GM23248 (cell line): ENCODE data around the gene WARS2. TPM values are rescaled to one million over a fixed set of nuclear protein-coding genes. Genes with fewer than 3 reads are reported as not detected.

Experiments
- DNase-seq: peaks from one replicate; pipeline ENCODE4 v3.0.0-alpha.2; 2015
- H2AFZ ChIP-seq: fragments of 200-600 bp; sonication (generic); 2 replicates; pipeline ENCODE4 v1.6.1; 2016; ENCODE audit warnings: antibody characterized with exemption
- H3F3A ChIP-seq: fragments of 200-600 bp; sonication (generic); 2 replicates; pipeline ENCODE4 v1.6.1; 2016; ENCODE audit warnings: mild to moderate bottlenecking, antibody characterized with exemption, mixed run types; ENCODE audit not compliant: insufficient read depth
- H3K27ac ChIP-seq: fragments of 200-600 bp; sonication (generic); 2 replicates; pipeline ENCODE4 v1.5.1; 2016; ENCODE audit warnings: mild to moderate bottlenecking
- H3K27me3 ChIP-seq: fragments of 200-600 bp; sonication (generic); replicated peaks from 2 replicates; pipeline ENCODE4 v1.6.1; 2016; ENCODE audit warnings: mild to moderate bottlenecking; ENCODE audit not compliant: insufficient read depth
- H3K36me3 ChIP-seq: fragments of 200-600 bp; sonication (generic); 2 replicates; pipeline ENCODE4 v1.6.1; 2016; ENCODE audit warnings: low read depth, mild to moderate bottlenecking
- H3K4me1 ChIP-seq: fragments of 200-600 bp; sonication (generic); 2 replicates; pipeline ENCODE4 v1.6.1; 2016; ENCODE audit warnings: mild to moderate bottlenecking; ENCODE audit not compliant: insufficient read depth
- H3K4me2 ChIP-seq: fragments of 200-600 bp; sonication (generic); one replicate; pipeline ENCODE4 v1.6.1; 2016; ENCODE audit warnings: mild to moderate bottlenecking; ENCODE audit not compliant: unreplicated experiment
- H3K4me3 ChIP-seq: fragments of 200-600 bp; sonication (generic); 2 replicates; pipeline ENCODE4 v1.5.1; 2016; ENCODE audit warnings: mild to moderate bottlenecking
- H3K79me2 ChIP-seq: fragments of 200-600 bp; sonication (generic); 2 replicates; pipeline ENCODE4 v1.6.1; 2016; ENCODE audit warnings: mild to moderate bottlenecking; ENCODE audit not compliant: insufficient read depth
- H3K9ac ChIP-seq: fragments of 200-600 bp; sonication (generic); 2 replicates; pipeline ENCODE4 v1.6.1; 2016; ENCODE audit warnings: mild to moderate bottlenecking
- H3K9me2 ChIP-seq: fragments of 200-600 bp; sonication (generic); 2 replicates; pipeline ENCODE4 v1.6.1; 2016; ENCODE audit warnings: mixed run types, mild to moderate bottlenecking, moderate library complexity; ENCODE audit not compliant: insufficient read depth
- H3K9me3 ChIP-seq: fragments of 200-600 bp; sonication (generic); one replicate; pipeline ENCODE4 v1.6.1; 2017; ENCODE audit warnings: low read depth
- H4K20me1 ChIP-seq: fragments of 200-600 bp; sonication (generic); 2 replicates; pipeline ENCODE4 v1.6.0; 2016; ENCODE audit not compliant: insufficient read depth
- EZH2 ChIP-seq: fragments of 200-600 bp; sonication (generic); IDR thresholded peaks from 2 replicates; pipeline ENCODE4 v1.6.1; 2018; ENCODE audit warnings: antibody characterized with exemption, mild to moderate bottlenecking; ENCODE audit not compliant: insufficient read depth, poor library complexity, severe bottlenecking
- EZH2phosphoT487 ChIP-seq: fragments of 200-600 bp; sonication (generic); IDR thresholded peaks from 2 replicates; pipeline ENCODE4 v1.6.1; 2018; ENCODE audit warnings: antibody characterized with exemption, moderate library complexity, mild to moderate bottlenecking, low read depth; ENCODE audit not compliant: insufficient read depth
- WGBS, 2 experiments: methylation state at CpG; one replicate each; pipeline ENCODE4 v1.1.6; 2015 to 2017; ENCODE audit warnings: low lambda C conversion rate in 2 of 2, low coverage in 1 of 2; ENCODE audit errors: missing lambda C conversion rate in 2 of 2; 5-methylcytosine and 5-hydroxymethylcytosine counted together
- in situ Hi-C: fragments of 300-500 bp; cut with MboI; formaldehyde crosslinking; loops from 2 replicates; pipeline ENCODE4 v1.15.0; 2020
- polyA plus RNA-seq: library from polyadenylated mRNA; unstranded; fragments of >200 nt; fragmentation: Nextera tagmentation; extraction: Ambion mirVana; gene quantifications from 2 replicates; pipeline ENCODE4 v1.2.1, GENCODE V29; 2016
- total RNA-seq: library from RNA; depleted of rRNA; stranded (reverse); fragments of >200 nt; shearing (Covaris generic); gene quantifications from 2 replicates; pipeline ENCODE4 v1.2.3, GENCODE V29; 2014

The WARS2 gene
- total and polyA plus RNA-seq, 2 experiments from 2014 or later: 7.9 to 13.8 TPM

DNA sequence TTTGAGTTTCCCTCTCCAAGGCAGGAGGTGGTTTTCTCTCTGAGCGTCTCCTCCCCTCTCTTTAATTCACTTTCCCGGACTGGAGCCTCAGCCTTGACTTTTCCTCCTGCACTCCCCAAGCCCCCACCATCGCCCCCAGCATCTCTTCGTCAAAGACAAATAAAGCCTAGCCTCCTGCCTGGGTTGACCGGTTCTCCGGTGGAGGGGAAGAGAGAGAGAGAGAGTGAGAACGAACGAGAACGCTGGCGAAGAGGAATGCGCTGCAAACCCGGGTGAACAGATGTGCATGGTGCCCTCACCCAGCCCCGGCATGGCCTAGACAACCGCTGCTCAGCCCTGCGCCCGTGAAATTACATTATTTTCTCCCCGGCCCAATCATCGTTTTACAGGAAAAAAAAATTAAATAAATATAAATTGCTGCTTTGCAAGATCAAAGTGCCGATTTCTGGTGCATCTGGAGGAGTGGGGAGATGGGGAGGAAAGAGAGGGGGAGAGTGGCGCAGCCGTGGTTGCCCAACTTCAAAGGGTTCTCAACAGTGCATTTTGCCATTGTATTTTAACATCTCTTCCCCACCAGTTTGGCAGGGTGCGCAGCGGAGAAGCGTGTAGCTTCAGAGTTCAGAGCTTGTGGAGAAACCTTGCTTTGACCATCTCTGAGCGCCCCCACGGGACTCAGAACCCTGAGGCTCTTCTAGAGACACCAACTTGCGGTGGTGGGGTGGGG, 140.9 kb downstream of the WARS2 start:
- Histone ChIP-seq H2AFZ (no peak overlapping the region), H3K79me2 (no peaks in the 10 kb centered on the region), H3K9me2 (no peaks in the 10 kb centered on the region), H3K4me1 (peaks cover 8% of the 10 kb centered on the region), H3K4me2 (no peak overlapping the region), H3K27ac (no peak overlapping the region), H4K20me1 (no peaks in the 10 kb centered on the region), H3K9ac (no peak overlapping the region), H3K36me3 (no peaks in the 10 kb centered on the region), H3K27me3 (no peaks in the 10 kb centered on the region), H3F3A (no peaks in the 10 kb centered on the region), H3K4me3 (no peak overlapping the region), H3K9me3 (no peaks in the 10 kb centered on the region)
- 46 to 47% methylated on average over 24 to 27 of the region's 27 CpGs for WGBS, 2 experiments
- DNase-seq: no peak
- TF ChIP-seq EZH2phosphoT487 (no peak), EZH2 (no peak)
- in situ Hi-C loops: no loop called here

DNA sequence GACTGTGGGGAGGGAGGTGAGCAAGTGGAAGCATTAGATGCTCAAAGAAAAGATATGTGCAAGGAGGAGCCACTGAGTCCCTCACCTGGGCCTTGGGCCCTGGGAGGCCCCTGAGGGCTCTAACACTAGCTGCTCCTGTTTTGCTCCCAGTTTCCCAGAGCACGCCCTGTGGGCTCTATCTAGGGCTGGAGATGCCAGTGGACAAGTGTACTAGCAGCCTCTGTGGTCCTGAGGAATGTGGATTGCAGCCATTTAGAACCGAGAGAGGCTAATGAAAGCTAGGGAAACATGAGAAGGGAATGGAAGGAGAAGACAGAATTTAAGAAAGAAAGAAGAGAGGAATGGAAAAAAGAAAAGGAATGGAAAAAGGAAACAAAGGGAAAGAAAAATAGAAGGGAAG, 142.3 kb downstream of the WARS2 start:
- in situ Hi-C loops: no loop called here
- H3K27me3 ChIP-seq: no peaks in the 10 kb centered on the region
- H3K4me1 ChIP-seq: peaks cover 8% of the 10 kb centered on the region
- H3K27ac ChIP-seq: no peak overlapping the region
- WGBS, 2 experiments: 84 to 91% methylated on average over 2 of the region's 2 CpGs
- H3K36me3 ChIP-seq: no peaks in the 10 kb centered on the region
- no peaks in the 10 kb centered on the region for H3F3A ChIP-seq
- TF ChIP-seq EZH2phosphoT487 (no peak), EZH2 (no peak)
- no peak for DNase-seq
- H3K4me3 ChIP-seq: no peak overlapping the region
- H3K9ac ChIP-seq: no peak overlapping the region
- no peak overlapping the region for H3K4me2 ChIP-seq
- H3K9me3 ChIP-seq: no peaks in the 10 kb centered on the region
- H2AFZ ChIP-seq: no peak overlapping the region
- H3K79me2 ChIP-seq: no peaks in the 10 kb centered on the region
- no peaks in the 10 kb centered on the region for H4K20me1 ChIP-seq
- no peaks in the 10 kb centered on the region for H3K9me2 ChIP-seq

DNA sequence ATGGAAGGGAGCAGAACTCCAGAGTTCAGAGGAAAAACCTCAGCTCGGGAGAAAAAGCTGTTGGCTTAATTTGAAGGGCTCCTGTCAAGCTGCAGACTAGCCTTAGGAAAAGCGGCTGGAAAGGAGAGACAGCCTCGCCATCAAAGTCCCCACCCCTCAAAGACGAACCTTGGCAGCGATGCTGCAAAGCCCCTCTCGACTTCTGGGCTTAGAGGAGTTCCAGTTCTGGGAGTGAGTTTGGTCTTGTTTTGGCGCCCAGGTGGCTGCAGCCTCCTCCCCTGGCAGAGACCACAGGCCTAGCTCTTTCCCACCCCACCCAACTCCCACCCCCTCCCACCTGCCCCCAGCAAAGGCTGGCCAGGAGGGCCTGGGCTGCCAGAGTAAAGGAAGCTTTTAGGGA, 143.2 kb downstream of the WARS2 start:
- TF ChIP-seq EZH2phosphoT487: no peak
- Histone ChIP-seq H3K9me3 (no peaks in the 10 kb centered on the region), H3K4me1 (peaks cover 6% of the 10 kb centered on the region), H2AFZ (no peak overlapping the region), H3K27ac (no peak overlapping the region), H3K79me2 (no peaks in the 10 kb centered on the region), H3K36me3 (no peaks in the 10 kb centered on the region), H3K9me2 (no peaks in the 10 kb centered on the region), H3K27me3 (no peaks in the 10 kb centered on the region), H3F3A (no peaks in the 10 kb centered on the region), H3K4me3 (no peak overlapping the region), H3K9ac (no peak overlapping the region), H4K20me1 (no peaks in the 10 kb centered on the region), H3K4me2 (no peak overlapping the region)
- in situ Hi-C loops: no loop called here
- no peak for DNase-seq
- 89 to 90% methylated on average over 7 of the region's 7 CpGs for WGBS, 2 experiments

DNA sequence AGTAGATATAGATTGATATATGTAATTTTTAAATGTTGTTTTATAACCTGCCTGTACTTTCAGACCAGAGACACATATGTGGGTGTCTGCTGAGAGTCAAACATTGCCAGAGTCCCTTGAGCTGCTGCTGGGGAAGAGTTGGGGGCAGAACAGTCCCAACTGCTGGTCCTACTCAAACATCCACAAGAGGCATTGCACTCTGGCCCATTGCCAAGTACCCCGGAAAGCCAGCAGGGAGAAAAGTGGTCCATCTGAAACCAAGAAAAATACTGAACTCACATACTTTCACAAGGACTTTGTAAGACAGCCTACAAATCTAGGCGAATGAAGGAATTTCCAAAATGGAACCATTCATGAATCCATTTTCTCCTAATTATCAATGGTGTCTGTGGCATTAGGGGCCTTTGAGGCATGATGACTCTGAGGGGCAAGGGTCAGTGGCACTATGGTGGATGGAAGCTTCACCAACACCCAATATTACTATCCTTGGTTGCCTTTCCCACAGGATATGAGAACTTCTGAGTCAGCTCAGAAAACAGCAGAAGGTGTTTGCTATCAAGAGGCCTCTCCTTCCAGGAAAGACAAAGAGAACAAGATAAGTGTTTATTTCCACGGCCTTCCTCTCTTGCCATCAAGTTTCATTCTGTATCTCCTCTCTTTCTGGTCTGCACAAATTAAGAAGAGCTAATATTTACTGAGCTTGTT, 145.0 kb downstream of the WARS2 start:
- H3K4me1 ChIP-seq: no peaks in the 10 kb centered on the region; the same call in 1 of the 2 replicates
- no peak overlapping the region for H3K4me2 ChIP-seq
- H2AFZ ChIP-seq: no peak overlapping the region
- H3K9me2 ChIP-seq: no peaks in the 10 kb centered on the region
- H3K27me3 ChIP-seq: no peaks in the 10 kb centered on the region
- 0 out of 2 replicates have a peak, but pooled peaks cover under 1% of the 10 kb centered on the region for H3F3A ChIP-seq
- no peaks in the 10 kb centered on the region for H4K20me1 ChIP-seq
- 63 to 67% methylated on average over 3 of the region's 3 CpGs for WGBS, 2 experiments
- no peak overlapping the region for H3K27ac ChIP-seq
- no peak overlapping the region for H3K9ac ChIP-seq
- no peaks in the 10 kb centered on the region for H3K36me3 ChIP-seq
- H3K79me2 ChIP-seq: no peaks in the 10 kb centered on the region
- DNase-seq: no peak
- no peak overlapping the region for H3K4me3 ChIP-seq
- H3K9me3 ChIP-seq: no peaks in the 10 kb centered on the region
- in situ Hi-C loops: no loop called here
- TF ChIP-seq EZH2 (no peak), EZH2phosphoT487 (no peak)
